ENCODE data around the gene SMS. TPM values are rescaled to one million over a fixed set of nuclear protein-coding genes. Genes with fewer than 3 reads are reported as not detected.

SMS gene
- total RNA-seq, 1 donor from 2014 or later = 172 TPM

GRCh38 chrX:22037911-22038537 is 97.5 kb downstream of the SMS start:
- H3K9me3 Mint-ChIP-seq = peaks cover 3% of the 10 kb centered on the region
- no peaks in the 10 kb centered on the region for H3K27me3 Mint-ChIP-seq (ENCODE audit: low read depth)
- no peak for DNase-seq (ENCODE audit: low spot score in 2 of 2, unreplicated experiment in 2 of 2)
- TF ChIP-seq, protein P1, sequence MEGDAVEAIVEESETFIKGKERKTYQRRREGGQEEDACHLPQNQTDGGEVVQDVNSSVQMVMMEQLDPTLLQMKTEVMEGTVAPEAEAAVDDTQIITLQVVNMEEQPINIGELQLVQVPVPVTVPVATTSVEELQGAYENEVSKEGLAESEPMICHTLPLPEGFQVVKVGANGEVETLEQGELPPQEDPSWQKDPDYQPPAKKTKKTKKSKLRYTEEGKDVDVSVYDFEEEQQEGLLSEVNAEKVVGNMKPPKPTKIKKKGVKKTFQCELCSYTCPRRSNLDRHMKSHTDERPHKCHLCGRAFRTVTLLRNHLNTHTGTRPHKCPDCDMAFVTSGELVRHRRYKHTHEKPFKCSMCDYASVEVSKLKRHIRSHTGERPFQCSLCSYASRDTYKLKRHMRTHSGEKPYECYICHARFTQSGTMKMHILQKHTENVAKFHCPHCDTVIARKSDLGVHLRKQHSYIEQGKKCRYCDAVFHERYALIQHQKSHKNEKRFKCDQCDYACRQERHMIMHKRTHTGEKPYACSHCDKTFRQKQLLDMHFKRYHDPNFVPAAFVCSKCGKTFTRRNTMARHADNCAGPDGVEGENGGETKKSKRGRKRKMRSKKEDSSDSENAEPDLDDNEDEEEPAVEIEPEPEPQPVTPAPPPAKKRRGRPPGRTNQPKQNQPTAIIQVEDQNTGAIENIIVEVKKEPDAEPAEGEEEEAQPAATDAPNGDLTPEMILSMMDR (IDR thresholded peaks at IDR 0.05; ENCODE audit: unreplicated experiment) = no peak
- no peaks in the 10 kb centered on the region for H3K36me3 Mint-ChIP-seq
- H3K4me1 Mint-ChIP-seq = peaks cover 5% of the 10 kb centered on the region
- no peak overlapping the region for H3K27ac Mint-ChIP-seq
- no peak overlapping the region for H3K4me3 Mint-ChIP-seq

GRCh38 chrX:22039541-22039940 is 99.0 kb downstream of the SMS start:
- H3K27ac Mint-ChIP-seq = no peak overlapping the region
- H3K4me3 Mint-ChIP-seq = no peak overlapping the region
- H3K36me3 Mint-ChIP-seq = no peaks in the 10 kb centered on the region
- DNase-seq (ENCODE audit: low spot score in 2 of 2, unreplicated experiment in 2 of 2) = no peak
- H3K27me3 Mint-ChIP-seq (ENCODE audit: low read depth) = no peaks in the 10 kb centered on the region
- H3K4me1 Mint-ChIP-seq = peaks cover 5% of the 10 kb centered on the region
- H3K9me3 Mint-ChIP-seq = peaks cover 3% of the 10 kb centered on the region
- TF ChIP-seq, protein P1 (IDR thresholded peaks at IDR 0.05; ENCODE audit: unreplicated experiment) = no peak

GRCh38 chrX:22040184-22040583 is 99.7 kb downstream of the SMS start:
- H3K4me3 Mint-ChIP-seq = no peak overlapping the region
- peaks cover 3% of the 10 kb centered on the region for H3K9me3 Mint-ChIP-seq
- no peaks in the 10 kb centered on the region for H3K36me3 Mint-ChIP-seq
- peaks cover 5% of the 10 kb centered on the region for H3K4me1 Mint-ChIP-seq
- H3K27me3 Mint-ChIP-seq (ENCODE audit: low read depth) = no peaks in the 10 kb centered on the region
- H3K27ac Mint-ChIP-seq = no peak overlapping the region
- TF ChIP-seq, protein P1 (IDR thresholded peaks at IDR 0.05; ENCODE audit: unreplicated experiment) = no peak
- no peak for DNase-seq (ENCODE audit: low spot score in 2 of 2, unreplicated experiment in 2 of 2)

- H3K27me3 Mint-ChIP-seq (ENCODE audit: low read depth) = no peaks in the 10 kb centered on the region
- peaks cover 6% of the 10 kb centered on the region for H3K4me1 Mint-ChIP-seq
- TF ChIP-seq, protein P1 (IDR thresholded peaks at IDR 0.05; ENCODE audit: unreplicated experiment) = no peak
- no peaks in the 10 kb centered on the region for H3K36me3 Mint-ChIP-seq
- DNase-seq (ENCODE audit: low spot score in 2 of 2, unreplicated experiment in 2 of 2) = no peak
- H3K4me3 Mint-ChIP-seq = no peak overlapping the region
- no peak overlapping the region for H3K27ac Mint-ChIP-seq
- peaks cover 3% of the 10 kb centered on the region for H3K9me3 Mint-ChIP-seq
These were observed 101.5 kb downstream of the SMS start for GRCh38 chrX:22041907-22042530.

DNA sequence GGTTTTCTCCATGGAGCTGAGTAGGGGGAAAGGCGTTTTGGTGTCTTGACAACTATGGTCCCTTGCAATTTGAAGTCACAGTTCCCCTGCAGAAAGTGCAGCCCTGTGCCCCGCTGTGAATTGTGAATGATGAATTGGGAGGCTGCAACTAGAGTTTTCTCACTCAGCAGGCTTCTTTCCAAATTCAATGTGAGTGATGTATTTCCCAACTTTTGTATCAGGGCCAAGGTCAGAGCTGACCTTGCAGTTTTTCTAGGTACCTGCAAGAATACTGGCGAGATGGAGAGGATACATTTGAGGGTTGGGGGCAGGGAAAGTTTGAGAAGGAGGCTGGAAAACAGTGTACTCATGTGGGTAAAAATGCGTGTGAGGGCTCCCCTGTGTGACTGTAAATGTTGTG is 103.4 kb downstream of the SMS start:
- H3K9me3 Mint-ChIP-seq = no peaks in the 10 kb centered on the region
- H3K27me3 Mint-ChIP-seq (ENCODE audit: low read depth) = no peaks in the 10 kb centered on the region
- no peaks in the 10 kb centered on the region for H3K36me3 Mint-ChIP-seq
- no peak overlapping the region for H3K4me3 Mint-ChIP-seq
- H3K4me1 Mint-ChIP-seq = peaks cover 11% of the 10 kb centered on the region
- H3K27ac Mint-ChIP-seq = no peak overlapping the region
- no peak for DNase-seq (ENCODE audit: low spot score in 2 of 2, unreplicated experiment in 2 of 2)
- TF ChIP-seq, protein P1 (IDR thresholded peaks at IDR 0.05; ENCODE audit: unreplicated experiment) = no peak

Other genes with a start within 250 kb of the SMS start
- 2.7 to 3.5 TPM (median 3.1 TPM) in 3 replicates for gene SMPX, start 182.6 kb upstream of the SMS start, total RNA-seq
- gene MBTPS2, start 101.1 kb upstream of the SMS start, total RNA-seq = 20.8 to 22.1 TPM (median 21.1 TPM) in 3 replicates
- 3.6 to 4.1 TPM (median 3.7 TPM) in 3 replicates for gene YY2, start 84.7 kb upstream of the SMS start, total RNA-seq
- gene PHEX, start 91.6 kb downstream of the SMS start, total RNA-seq = 0.70 to 1.2 TPM (median 0.96 TPM) in 3 replicates

Measured in mesothelial cell of epicardium (in vitro differentiated cells).